ENCODE data around the gene DCX.

GRCh38 chrX:111308039-111308438, 104.0 kb downstream of the DCX start:
- TF ChIP-seq CTCF (IDR thresholded peaks at IDR 0.05 in 2 of 3, conservative IDR thresholded peaks at IDR 0.05 in 1 of 3; ENCODE audit: borderline replicate concordance in 1 of 3, insufficient read depth in 1 of 3, low read depth in 2 of 3, low read length in 2 of 3) (no peak), ZBTB33 (IDR thresholded peaks at IDR 0.05; ENCODE audit: extremely low read depth, insufficient replicate concordance, low read length) (no peak), JUND (IDR thresholded peaks at IDR 0.05) (no peak), EGR1 (IDR thresholded peaks at IDR 0.05; ENCODE audit: low read depth) (no peak), POLR2AphosphoS5 (IDR thresholded peaks at IDR 0.05; ENCODE audit: low read depth, low read length) (no peak), EZH2 (IDR thresholded peaks at IDR 0.05) (no peak)

All from HCT116 (cell line).